Measurements from ENCODE around the gene KSR1.

Gene KSR1

GRCh38 chr17:27543958-27544349, 87.7 kb downstream of the KSR1 start:
- TF ChIP-seq L3MBTL2 (conservative IDR thresholded peaks at IDR 0.05) = no peak
- no peak for TF ChIP-seq HDGF (IDR thresholded peaks at IDR 0.05; ENCODE audit: borderline replicate concordance)
- no peak for TF ChIP-seq FOXK2 (IDR thresholded peaks at IDR 0.05)
- TF ChIP-seq SUZ12 (IDR thresholded peaks at IDR 0.05) = no peak
- TF ChIP-seq PKNOX1 (IDR thresholded peaks at IDR 0.05) = no peak
- TF ChIP-seq ZNF384 (IDR thresholded peaks at IDR 0.05) = no peak
- no peak for TF ChIP-seq FOXA1 (IDR thresholded peaks at IDR 0.05)
- no peak for TF ChIP-seq ELF4 (IDR thresholded peaks at IDR 0.05)
- no peak for TF ChIP-seq ARNT (IDR thresholded peaks at IDR 0.05)
- no peak for TF ChIP-seq NFRKB (IDR thresholded peaks at IDR 0.05)
- ChIA-PET CTCF (interaction anchor here (1.2 kb wide), 1 partner anchor 34 kb away, joined by 3 read pairs; no protein-coding TSS in a partner anchor), POLR2A (no interaction called here)

GRCh38 chr17:27544350-27545131, 88.3 kb downstream of the KSR1 start:
- TF ChIP-seq FOXM1 (IDR thresholded peaks at IDR 0.05; ENCODE audit: borderline replicate concordance) = no peak
- no peak for TF ChIP-seq BHLHE40 (IDR thresholded peaks at IDR 0.05; ENCODE audit: borderline replicate concordance)
- no peak for TF ChIP-seq PKNOX1 (IDR thresholded peaks at IDR 0.05)
- no peak for TF ChIP-seq HDGF (IDR thresholded peaks at IDR 0.05; ENCODE audit: borderline replicate concordance)
- CTCF ChIA-PET = interaction anchor here (0.9 to 1.4 kb wide), 3 partner anchors 15 to 55 kb away, joined by 3 to 4 read pairs (median 4); no protein-coding TSS in a partner anchor
- POLR2A ChIA-PET = no interaction called here
- no peak for DNase-seq (ENCODE audit: extremely low spot score)

More at GRCh38 chr17:27543958-27544349, 87.7 kb downstream of the KSR1 start:
- DNase-seq (ENCODE audit: extremely low spot score) = no peak

GRCh38 chr17:27545562-27546229, 89.4 kb downstream of the KSR1 start:
- TF ChIP-seq PKNOX1 (IDR thresholded peaks at IDR 0.05) (peak; percentile 46; the same call in 1 of the 2 replicates), CTBP1 (IDR thresholded peaks at IDR 0.05; ENCODE audit: borderline replicate concordance) (no peak)
- ChIA-PET POLR2A (interaction anchor here (0.9 to 1.0 kb wide), 2 partner anchors 18 to 90 kb away, joined by 3 to 4 read pairs; partner anchors contain the start of gene KSR1), CTCF (interaction anchor here (0.9 to 1.4 kb wide), 2 partner anchors 14 to 54 kb away, joined by 4 read pairs; no protein-coding TSS in a partner anchor)
- no peak for DNase-seq (ENCODE audit: extremely low spot score)

GRCh38 chr17:27546624-27547300, 90.5 kb downstream of the KSR1 start:
- no peak for DNase-seq (ENCODE audit: extremely low spot score)
- POLR2A ChIA-PET = interaction anchor here (0.9 kb wide), 1 partner anchor 17 kb away, joined by 3 read pairs; no protein-coding TSS in a partner anchor
- CTCF ChIA-PET = interaction anchor here (0.6 to 0.9 kb wide), 3 partner anchors 23 to 57 kb away, joined by 3 to 5 read pairs (median 3); no protein-coding TSS in a partner anchor
- TF ChIP-seq TARDBP (IDR thresholded peaks at IDR 0.05) = no peak
- TF ChIP-seq PKNOX1 (IDR thresholded peaks at IDR 0.05) = no peak
- no peak for TF ChIP-seq ELF4 (IDR thresholded peaks at IDR 0.05)
- no peak for TF ChIP-seq HDGF (IDR thresholded peaks at IDR 0.05; ENCODE audit: borderline replicate concordance)
- no peak for TF ChIP-seq LEF1 (IDR thresholded peaks at IDR 0.05; ENCODE audit: borderline replicate concordance)
- TF ChIP-seq FOXM1 (IDR thresholded peaks at IDR 0.05; ENCODE audit: borderline replicate concordance) = no peak
- TF ChIP-seq CTBP1 (IDR thresholded peaks at IDR 0.05; ENCODE audit: borderline replicate concordance) = no peak
- no peak for TF ChIP-seq SUZ12 (IDR thresholded peaks at IDR 0.05)
- TF ChIP-seq SP1 (IDR thresholded peaks at IDR 0.05) = no peak
- TF ChIP-seq ARNT (IDR thresholded peaks at IDR 0.05) = no peak
- TF ChIP-seq FOXK2 (IDR thresholded peaks at IDR 0.05) = no peak
- TF ChIP-seq ZNF384 (IDR thresholded peaks at IDR 0.05) = no peak
- TF ChIP-seq BHLHE40 (IDR thresholded peaks at IDR 0.05; ENCODE audit: borderline replicate concordance) = no peak

GRCh38 chr17:27547301-27547683, 91.0 kb downstream of the KSR1 start:
- CTCF ChIA-PET = interaction anchor here (0.9 kb wide), 1 partner anchor 52 kb away, joined by 5 read pairs; no protein-coding TSS in a partner anchor
- TF ChIP-seq BHLHE40 (IDR thresholded peaks at IDR 0.05; ENCODE audit: borderline replicate concordance) (no peak), SP1 (IDR thresholded peaks at IDR 0.05) (no peak), CTBP1 (IDR thresholded peaks at IDR 0.05; ENCODE audit: borderline replicate concordance) (no peak), FOXA1 (IDR thresholded peaks at IDR 0.05) (no peak), LEF1 (IDR thresholded peaks at IDR 0.05; ENCODE audit: borderline replicate concordance) (no peak), FOXM1 (IDR thresholded peaks at IDR 0.05; ENCODE audit: borderline replicate concordance) (no peak), FOXK2 (IDR thresholded peaks at IDR 0.05) (no peak), SUZ12 (IDR thresholded peaks at IDR 0.05) (no peak), L3MBTL2 (conservative IDR thresholded peaks at IDR 0.05) (no peak), PKNOX1 (IDR thresholded peaks at IDR 0.05) (no peak), HDGF (IDR thresholded peaks at IDR 0.05; ENCODE audit: borderline replicate concordance) (no peak), TARDBP (IDR thresholded peaks at IDR 0.05) (no peak), ARNT (IDR thresholded peaks at IDR 0.05) (no peak), ZNF384 (IDR thresholded peaks at IDR 0.05) (no peak), ELF4 (IDR thresholded peaks at IDR 0.05) (no peak), NFRKB (IDR thresholded peaks at IDR 0.05) (no peak)
- POLR2A ChIA-PET = no interaction called here
- DNase-seq (ENCODE audit: extremely low spot score) = no peak
